PC-9 (cell line): ENCODE measurements around the gene DNAL4.

Experiments
- EZH2 ChIP-seq: fragments of 200-600 bp; sonication (generic); IDR thresholded peaks from 2 replicates; pipeline ENCODE4 v1.8.0; 2017; ENCODE audit warnings: antibody characterized with exemption, low read depth
- TF ChIP-seq, protein P1 (sequence below): fragments of 200-600 bp; sonication (generic); conservative IDR thresholded peaks from 2 replicates; pipeline ENCODE4 v1.6.1; 2017; ENCODE audit warnings: mixed run types, antibody characterized with exemption, mild to moderate bottlenecking, moderate library complexity

DNA sequence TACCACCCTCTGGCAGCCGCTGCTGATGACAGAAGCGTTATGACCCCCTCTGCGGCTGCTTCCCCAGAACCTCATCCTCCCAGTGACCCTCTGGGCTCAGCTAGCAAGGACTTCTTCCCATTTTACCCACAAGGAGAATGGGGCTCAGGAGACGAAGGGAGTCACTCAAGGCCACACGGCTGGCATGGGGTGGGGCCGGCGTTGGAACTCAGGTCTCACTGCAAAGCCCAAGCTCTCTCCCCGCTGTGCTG lies 21.4 kb downstream of the DNAL4 start:
- TF ChIP-seq, protein P1, sequence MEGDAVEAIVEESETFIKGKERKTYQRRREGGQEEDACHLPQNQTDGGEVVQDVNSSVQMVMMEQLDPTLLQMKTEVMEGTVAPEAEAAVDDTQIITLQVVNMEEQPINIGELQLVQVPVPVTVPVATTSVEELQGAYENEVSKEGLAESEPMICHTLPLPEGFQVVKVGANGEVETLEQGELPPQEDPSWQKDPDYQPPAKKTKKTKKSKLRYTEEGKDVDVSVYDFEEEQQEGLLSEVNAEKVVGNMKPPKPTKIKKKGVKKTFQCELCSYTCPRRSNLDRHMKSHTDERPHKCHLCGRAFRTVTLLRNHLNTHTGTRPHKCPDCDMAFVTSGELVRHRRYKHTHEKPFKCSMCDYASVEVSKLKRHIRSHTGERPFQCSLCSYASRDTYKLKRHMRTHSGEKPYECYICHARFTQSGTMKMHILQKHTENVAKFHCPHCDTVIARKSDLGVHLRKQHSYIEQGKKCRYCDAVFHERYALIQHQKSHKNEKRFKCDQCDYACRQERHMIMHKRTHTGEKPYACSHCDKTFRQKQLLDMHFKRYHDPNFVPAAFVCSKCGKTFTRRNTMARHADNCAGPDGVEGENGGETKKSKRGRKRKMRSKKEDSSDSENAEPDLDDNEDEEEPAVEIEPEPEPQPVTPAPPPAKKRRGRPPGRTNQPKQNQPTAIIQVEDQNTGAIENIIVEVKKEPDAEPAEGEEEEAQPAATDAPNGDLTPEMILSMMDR = no peak
- no peak for TF ChIP-seq EZH2
